GM18508 (cell line): ENCODE measurements around the gene TSC2.

ENCODE experiments used
- ATAC-seq: cut with Tn5 transposase; IDR thresholded peaks from one replicate; pipeline ENCODE4 v1.9.1; 2021; ENCODE audit warnings: moderate number of reproducible peaks; ENCODE audit not compliant: insufficient read depth, unreplicated experiment

Gene TSC2

GRCh38 chr16:2082983-2083364 lies 35.2 kb downstream of the TSC2 start:
- no peak for ATAC-seq

GRCh38 chr16:2083409-2083808 lies 35.6 kb downstream of the TSC2 start:
- no peak for ATAC-seq

- ATAC-seq, result no peak
These were observed 36.3 kb downstream of the TSC2 start for GRCh38 chr16:2083876-2084780.

GRCh38 chr16:2084895-2085625 lies 37.3 kb downstream of the TSC2 start:
- no peak for ATAC-seq

- no peak for ATAC-seq
These were observed 37.9 kb downstream of the TSC2 start for GRCh38 chr16:2085669-2086068.

GRCh38 chr16:2086106-2086742 lies 38.4 kb downstream of the TSC2 start:
- ATAC-seq, result no peak

- ATAC-seq, result no peak
These were observed 39.3 kb downstream of the TSC2 start for GRCh38 chr16:2086812-2087747.

- ATAC-seq, result no peak
These were observed 40.2 kb downstream of the TSC2 start for GRCh38 chr16:2087748-2088631.

GRCh38 chr16:2088759-2089358 lies 41.1 kb downstream of the TSC2 start:
- no peak for ATAC-seq

GRCh38 chr16:2089706-2090480 lies 42.1 kb downstream of the TSC2 start:
- no peak for ATAC-seq

- ATAC-seq, result no peak
These were observed 42.6 kb downstream of the TSC2 start for GRCh38 chr16:2090481-2090776.

GRCh38 chr16:2090777-2091546 lies 43.2 kb downstream of the TSC2 start:
- ATAC-seq, result no peak

GRCh38 chr16:2091547-2092255 lies 43.9 kb downstream of the TSC2 start:
- ATAC-seq, result no peak

- ATAC-seq, result no peak
These were observed 44.5 kb downstream of the TSC2 start for GRCh38 chr16:2092256-2092620.

- no peak for ATAC-seq
These were observed 45.1 kb downstream of the TSC2 start for GRCh38 chr16:2092866-2093265.

GRCh38 chr16:2093793-2094192 lies 46.0 kb downstream of the TSC2 start:
- no peak for ATAC-seq

- ATAC-seq, result no peak
These were observed 47.6 kb downstream of the TSC2 start for GRCh38 chr16:2095315-2095853.
